Fibroblast of pulmonary artery (primary cell): ENCODE measurements around the gene SMTN.
A peak's percentile ranks its signal among the peaks of the same experiment; 100 is the strongest.

Experiments used
- DNase-seq: peaks from one replicate; pipeline ENCODE4 v3.0.0-alpha.2; 2010; ENCODE audit warnings: low read depth
- H3K4me3 ChIP-seq: replicated peaks from 2 replicates; pipeline ENCODE4 v1.5.1; 2011; ENCODE audit warnings: low read depth, mild to moderate bottlenecking, control low read depth, low read length, moderate library complexity
- TF ChIP-seq, protein P1 (sequence below): IDR thresholded peaks from 2 replicates; pipeline ENCODE4 v1.5.1; 2011; ENCODE audit warnings: mild to moderate bottlenecking, control low read depth, low read length, inconsistent platforms; ENCODE audit errors: missing control alignments

The SMTN gene

DNA sequence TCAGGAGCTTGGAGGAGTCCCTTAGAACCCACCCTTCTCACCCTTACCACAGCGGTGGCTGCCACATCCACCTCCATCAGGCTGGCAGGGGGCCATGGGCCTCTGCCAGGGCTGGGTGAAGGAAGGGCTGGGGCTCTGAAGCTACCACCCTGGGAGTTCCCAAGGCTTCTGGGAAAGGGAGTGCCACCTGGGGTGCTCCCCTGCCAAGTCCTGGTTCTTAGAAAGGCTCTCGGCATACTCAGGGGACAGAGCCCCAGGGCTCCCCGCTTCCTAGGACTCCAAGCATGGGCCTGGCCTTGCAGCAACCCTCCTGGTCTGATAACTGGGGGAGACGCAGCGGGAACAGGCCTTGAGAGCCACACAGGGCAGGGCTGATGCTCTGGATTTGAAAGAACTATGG, 59.6 kb downstream of the SMTN start:
- no peak overlapping the region for H3K4me3 ChIP-seq
- TF ChIP-seq, protein P1, sequence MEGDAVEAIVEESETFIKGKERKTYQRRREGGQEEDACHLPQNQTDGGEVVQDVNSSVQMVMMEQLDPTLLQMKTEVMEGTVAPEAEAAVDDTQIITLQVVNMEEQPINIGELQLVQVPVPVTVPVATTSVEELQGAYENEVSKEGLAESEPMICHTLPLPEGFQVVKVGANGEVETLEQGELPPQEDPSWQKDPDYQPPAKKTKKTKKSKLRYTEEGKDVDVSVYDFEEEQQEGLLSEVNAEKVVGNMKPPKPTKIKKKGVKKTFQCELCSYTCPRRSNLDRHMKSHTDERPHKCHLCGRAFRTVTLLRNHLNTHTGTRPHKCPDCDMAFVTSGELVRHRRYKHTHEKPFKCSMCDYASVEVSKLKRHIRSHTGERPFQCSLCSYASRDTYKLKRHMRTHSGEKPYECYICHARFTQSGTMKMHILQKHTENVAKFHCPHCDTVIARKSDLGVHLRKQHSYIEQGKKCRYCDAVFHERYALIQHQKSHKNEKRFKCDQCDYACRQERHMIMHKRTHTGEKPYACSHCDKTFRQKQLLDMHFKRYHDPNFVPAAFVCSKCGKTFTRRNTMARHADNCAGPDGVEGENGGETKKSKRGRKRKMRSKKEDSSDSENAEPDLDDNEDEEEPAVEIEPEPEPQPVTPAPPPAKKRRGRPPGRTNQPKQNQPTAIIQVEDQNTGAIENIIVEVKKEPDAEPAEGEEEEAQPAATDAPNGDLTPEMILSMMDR: no peak
- DNase-seq: no peak

DNA sequence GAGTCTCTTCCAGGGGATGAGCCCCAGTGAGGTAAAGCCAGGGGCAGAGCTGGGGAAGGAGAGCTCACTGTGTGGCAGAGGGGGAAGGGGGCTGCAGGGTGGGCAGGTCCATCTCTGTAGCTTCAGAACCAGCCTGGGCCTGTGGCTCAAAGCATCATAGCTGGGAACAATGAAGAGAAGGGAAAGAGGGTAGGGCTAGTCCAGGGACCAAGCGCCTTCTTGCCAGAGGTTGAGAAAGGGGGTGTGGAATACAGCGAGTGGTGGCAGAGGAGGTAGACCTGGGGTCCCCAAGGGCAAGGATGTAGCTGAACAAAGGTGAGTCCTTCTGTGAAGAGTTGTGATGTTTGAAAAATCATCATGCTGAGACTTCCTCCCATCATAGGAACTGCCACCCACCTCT, 60.4 kb downstream of the SMTN start:
- TF ChIP-seq, protein P1: no peak
- no peak overlapping the region for H3K4me3 ChIP-seq
- DNase-seq: no peak

DNA sequence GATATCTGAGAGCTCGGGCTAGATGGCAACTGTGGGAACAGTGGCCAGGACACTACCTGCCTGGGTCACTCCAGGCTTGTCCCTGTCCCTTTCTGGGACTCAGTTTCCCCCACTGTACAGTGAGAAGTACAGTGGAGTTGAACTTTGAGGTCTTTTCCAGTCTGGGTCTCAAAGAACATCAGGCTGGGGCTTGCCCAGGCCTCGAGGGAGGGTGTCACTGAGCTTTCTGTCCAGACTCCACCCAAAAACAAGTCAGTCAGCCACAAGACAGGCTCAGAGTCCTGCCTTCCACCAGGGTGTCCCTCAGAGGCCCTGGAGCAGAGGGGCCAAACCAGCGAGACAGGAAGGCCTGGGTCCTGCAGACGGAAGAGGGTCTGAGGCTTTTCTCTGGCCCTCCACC, 61.2 kb downstream of the SMTN start:
- no peak overlapping the region for H3K4me3 ChIP-seq
- TF ChIP-seq, protein P1: no peak

DNA sequence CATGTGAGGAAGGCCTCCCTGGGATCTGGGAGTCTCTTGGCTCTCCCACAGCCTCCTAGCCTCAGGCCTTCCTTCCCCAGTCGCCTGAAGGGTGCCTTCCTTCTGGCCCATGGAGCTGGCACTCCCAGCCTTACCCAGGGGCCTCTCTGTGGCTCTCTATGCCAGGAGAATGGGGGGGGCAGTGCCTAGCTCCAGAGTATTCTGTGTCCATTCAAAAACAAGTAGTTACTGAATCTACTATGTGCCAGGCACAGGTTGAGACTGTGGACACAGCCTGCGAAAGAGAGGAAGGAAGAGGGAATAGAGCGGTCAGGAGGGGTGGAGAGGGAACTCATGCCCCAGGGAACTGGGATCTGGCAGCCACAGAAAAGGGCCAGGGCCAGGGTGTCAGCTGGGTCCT, 61.9 kb downstream of the SMTN start:
- no peak for DNase-seq
- TF ChIP-seq, protein P1: no peak
- no peak overlapping the region for H3K4me3 ChIP-seq

More for the DNA sequence above, 61.2 kb downstream of the SMTN start:
- DNase-seq: no peak

DNA sequence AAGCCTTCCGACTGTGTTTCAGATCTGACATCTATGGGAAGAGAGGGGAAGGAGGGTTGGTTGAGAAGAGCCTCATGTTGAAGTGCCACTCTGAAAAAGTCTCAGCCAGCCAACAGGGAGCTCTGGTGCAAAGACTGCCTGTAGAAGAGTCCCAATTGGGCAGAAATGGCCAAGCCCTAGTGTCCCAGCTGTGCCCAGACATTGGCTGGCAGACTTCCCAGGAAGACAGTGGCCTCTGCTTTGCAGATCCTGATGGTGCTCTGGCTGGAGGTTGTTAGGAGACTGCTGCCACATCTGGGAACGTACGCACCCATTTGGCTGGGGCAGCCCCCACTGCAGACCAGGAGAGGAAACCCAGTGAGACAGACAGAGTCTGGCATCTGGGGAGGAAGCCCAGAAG, 62.4 kb downstream of the SMTN start:
- H3K4me3 ChIP-seq: no peak overlapping the region
- DNase-seq: no peak
- TF ChIP-seq, protein P1: no peak

DNA sequence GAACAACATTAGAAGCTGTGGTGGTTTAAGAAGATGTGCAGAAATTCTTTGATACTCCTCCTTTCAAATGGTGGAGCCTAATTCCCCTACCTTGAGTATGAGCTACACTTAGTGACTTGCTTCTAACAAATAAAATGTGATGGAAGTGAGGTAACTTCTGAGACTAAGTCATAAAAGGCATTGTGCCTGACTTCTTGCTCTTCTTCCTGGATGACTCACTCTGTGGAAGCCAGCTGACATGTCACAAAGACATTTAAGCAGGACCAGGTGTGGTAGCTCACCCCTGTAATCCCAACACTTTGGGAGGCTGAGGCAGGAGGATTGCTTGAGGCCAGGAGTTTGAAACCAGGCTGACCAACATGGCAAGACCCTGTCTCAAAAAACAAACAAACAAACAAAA, 63.1 kb downstream of the SMTN start:
- H3K4me3 ChIP-seq: no peak overlapping the region
- TF ChIP-seq, protein P1: no peak
- peak; percentile 45 for DNase-seq

DNA sequence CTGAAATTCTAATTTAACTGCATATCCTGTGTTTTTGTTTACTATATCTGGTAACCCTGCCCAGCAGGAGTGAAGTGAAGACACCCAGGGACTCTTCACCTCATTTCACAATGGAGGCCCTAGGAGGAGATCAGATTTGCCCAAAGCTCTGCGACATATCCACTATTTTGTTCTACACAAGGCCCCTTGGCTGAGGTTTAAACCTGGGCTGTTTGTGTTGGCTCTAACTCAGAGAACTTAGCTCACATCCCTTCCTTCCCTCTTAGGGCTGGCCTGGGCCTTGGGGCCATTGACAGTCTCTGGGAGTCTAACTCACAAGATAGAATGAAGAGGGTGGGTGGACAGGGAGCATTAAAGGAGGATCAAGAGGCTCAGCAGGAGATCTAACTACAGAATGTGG, 67.4 kb downstream of the SMTN start:
- no peak overlapping the region for H3K4me3 ChIP-seq
- peak; percentile 75 for DNase-seq
- TF ChIP-seq, protein P1: no peak
